Dendritic cell treated with granulocyte-macrophage colony-stimulating factor and Interleukin-4, amounts not matched to agents 40 ng/mL and 50 ng/mL, for 4 days (primary cell): ENCODE results near the gene PSAT1.
"Not testable (repeated sequence)": the region's sequence is repeated elsewhere in the genome, so short reads cannot be mapped to it uniquely, and the experiment has no call there.

Source experiments
- H3K27ac Mint-ChIP-seq: one replicate; pipeline ENCODE4 v1.8.0; 2022; ENCODE audit warnings: mild to moderate bottlenecking, mixed read lengths
- H3K27me3 Mint-ChIP-seq: one replicate; pipeline ENCODE4 v1.8.0; 2022; ENCODE audit warnings: mild to moderate bottlenecking, mixed read lengths
- H3K36me3 Mint-ChIP-seq: one replicate; pipeline ENCODE4 v1.8.0; 2022; ENCODE audit warnings: low read depth, mixed read lengths
- H3K4me1 Mint-ChIP-seq: one replicate; pipeline ENCODE4 v1.8.0; 2022; ENCODE audit warnings: low read depth, mixed read lengths
- H3K4me3 Mint-ChIP-seq: one replicate; pipeline ENCODE4 v1.8.0; 2022; ENCODE audit warnings: mild to moderate bottlenecking, moderate library complexity, mixed read lengths
- H3K9me3 Mint-ChIP-seq: one replicate; pipeline ENCODE4 v1.8.0; 2022; ENCODE audit warnings: mixed read lengths
- intact Hi-C: fragments of 100-400 bp; cut with micrococcal nuclease; formaldehyde crosslinking; loops from one replicate; pipeline ENCODE4 v1.15.0; 2022

The PSAT1 gene

DNA sequence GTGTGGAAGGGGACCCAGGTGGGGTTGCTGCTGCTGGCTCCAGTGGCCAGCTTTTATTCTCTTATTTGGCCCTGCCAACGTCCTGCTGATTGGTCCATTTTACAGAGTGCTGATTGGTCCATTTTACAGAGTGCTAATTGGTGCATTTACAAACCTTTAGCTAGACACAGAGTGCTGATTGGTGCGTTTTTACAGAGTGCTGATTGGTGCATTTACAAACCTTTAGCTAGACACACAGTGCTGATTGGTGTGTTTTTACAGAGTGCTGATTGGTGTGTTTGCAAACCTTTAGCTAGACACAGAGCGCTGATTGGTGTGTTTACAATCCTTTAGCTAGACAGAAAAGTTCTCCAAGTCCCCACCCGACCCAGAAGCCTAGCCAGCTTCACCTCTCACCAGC lies 12.7 kb upstream of the PSAT1 start:
- H3K27me3 Mint-ChIP-seq, H3K36me3 Mint-ChIP-seq, H3K9me3 Mint-ChIP-seq, intact Hi-C loops, H3K4me1 Mint-ChIP-seq, H3K4me3 Mint-ChIP-seq, H3K27ac Mint-ChIP-seq: not testable (repeated sequence)

DNA sequence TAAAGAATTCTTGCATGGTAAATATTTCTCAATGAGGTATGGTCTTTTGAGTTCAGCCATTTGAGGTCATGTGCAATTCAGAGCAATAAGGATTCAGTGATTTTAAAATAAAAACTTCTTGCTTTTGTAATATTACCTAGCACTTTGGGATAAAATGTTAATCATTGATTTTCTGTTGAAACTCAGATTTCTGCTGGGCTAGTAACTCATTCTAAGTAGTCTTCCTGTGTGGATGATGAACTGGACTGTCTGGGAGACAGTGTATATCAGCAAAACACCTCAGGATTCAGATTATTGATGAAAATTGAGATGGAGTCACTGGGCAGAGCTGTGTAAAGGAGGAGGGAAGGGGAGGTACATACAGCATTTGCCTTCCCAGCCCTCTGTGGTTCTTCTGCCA lies 10.8 kb upstream of the PSAT1 start:
- no peaks in the 10 kb centered on the region for H3K4me1 Mint-ChIP-seq
- peaks cover 14% of the 10 kb centered on the region for H3K27me3 Mint-ChIP-seq
- H3K4me3 Mint-ChIP-seq: no peak overlapping the region
- intact Hi-C loops: no loop called here
- H3K36me3 Mint-ChIP-seq: no peaks in the 10 kb centered on the region
- H3K27ac Mint-ChIP-seq: no peak overlapping the region
- H3K9me3 Mint-ChIP-seq: no peaks in the 10 kb centered on the region

DNA sequence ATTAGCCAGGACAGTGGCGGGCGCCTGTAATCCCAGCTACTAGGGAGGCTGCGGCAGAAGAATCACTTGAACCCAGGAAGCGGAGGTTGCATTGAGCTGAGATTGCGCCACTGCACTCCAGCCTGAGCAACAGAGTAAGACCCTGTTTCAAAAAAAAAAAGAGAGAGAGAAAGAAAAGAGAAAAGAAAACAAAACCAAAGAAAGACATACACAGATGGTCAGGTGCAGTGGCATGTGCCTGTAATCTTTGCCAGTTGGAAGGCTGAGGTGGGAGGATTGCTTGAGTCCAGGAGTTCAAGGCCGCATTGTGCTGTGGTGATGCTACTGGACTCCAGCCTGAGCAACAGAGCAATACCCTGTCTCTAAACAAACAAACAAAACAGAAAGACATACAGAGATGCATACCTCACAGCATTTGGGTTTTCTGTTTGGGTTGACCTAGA lies 10.0 kb upstream of the PSAT1 start:
- Mint-ChIP-seq H3K9me3 (no peaks in the 10 kb centered on the region), H3K27me3 (peaks cover 19% of the 10 kb centered on the region), H3K4me1 (no peaks in the 10 kb centered on the region), H3K4me3 (no peak overlapping the region), H3K36me3 (no peaks in the 10 kb centered on the region), H3K27ac (no peak overlapping the region)
- intact Hi-C loops: no loop called here

DNA sequence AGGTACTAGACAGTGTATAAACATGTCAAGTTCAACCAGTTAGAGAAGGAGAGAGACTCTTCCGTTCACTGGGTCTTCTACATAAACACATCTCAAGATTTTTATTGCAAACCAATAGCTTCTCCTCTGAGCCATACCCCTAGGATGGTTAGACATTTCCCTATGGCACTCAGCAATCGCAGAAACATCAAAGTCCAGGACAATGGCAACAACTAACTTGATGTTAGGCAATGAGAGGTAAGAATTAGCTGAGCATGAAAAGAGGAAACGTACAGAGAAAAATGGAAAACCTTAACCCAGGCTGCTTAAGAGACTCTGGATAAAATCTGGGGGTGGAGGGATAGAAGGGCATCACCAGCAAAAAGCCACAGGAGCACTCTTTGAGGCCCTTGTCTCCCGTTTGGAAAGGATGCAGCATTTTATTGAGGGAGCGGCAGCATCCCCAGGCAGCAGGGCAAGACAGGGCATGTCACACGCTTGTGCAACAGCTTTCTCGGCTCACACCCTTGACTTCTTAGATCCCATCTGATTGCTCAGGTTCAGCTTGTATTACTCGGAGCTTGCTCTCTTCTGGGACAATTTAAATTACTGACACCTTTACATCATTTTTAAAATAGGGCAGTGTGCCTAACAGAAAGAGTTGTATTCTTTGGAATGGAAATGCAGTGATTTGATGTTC lies 8.6 kb upstream of the PSAT1 start:
- peaks cover 24% of the 10 kb centered on the region for H3K27me3 Mint-ChIP-seq
- H3K9me3 Mint-ChIP-seq: no peaks in the 10 kb centered on the region
- no peak overlapping the region for H3K4me3 Mint-ChIP-seq
- no peak overlapping the region for H3K27ac Mint-ChIP-seq
- H3K36me3 Mint-ChIP-seq: no peaks in the 10 kb centered on the region
- intact Hi-C loops: no loop called here
- no peaks in the 10 kb centered on the region for H3K4me1 Mint-ChIP-seq

DNA sequence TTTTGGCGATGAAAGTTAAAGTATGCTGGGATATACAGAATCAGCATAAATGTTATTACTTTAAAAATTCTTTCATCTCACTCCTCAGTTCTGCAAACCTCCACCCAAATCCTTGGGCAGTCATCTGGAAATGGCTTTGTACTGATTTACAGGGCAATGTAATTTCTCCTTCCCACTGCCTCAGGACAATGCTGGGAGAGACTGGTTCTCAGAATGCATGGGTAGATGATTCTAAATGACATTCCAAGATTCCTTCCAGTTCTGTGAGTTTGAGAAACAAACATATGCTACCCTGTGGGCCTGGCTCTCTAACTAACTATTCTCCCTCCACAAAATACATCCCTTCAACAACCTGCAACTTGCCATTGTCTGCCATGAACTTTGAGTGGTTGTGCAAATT lies 7.5 kb upstream of the PSAT1 start:
- H3K4me3 Mint-ChIP-seq: no peak overlapping the region
- no peaks in the 10 kb centered on the region for H3K9me3 Mint-ChIP-seq
- no peaks in the 10 kb centered on the region for H3K4me1 Mint-ChIP-seq
- H3K36me3 Mint-ChIP-seq: no peaks in the 10 kb centered on the region
- H3K27me3 Mint-ChIP-seq: peaks cover 24% of the 10 kb centered on the region
- no peak overlapping the region for H3K27ac Mint-ChIP-seq
- intact Hi-C loops: no loop called here

DNA sequence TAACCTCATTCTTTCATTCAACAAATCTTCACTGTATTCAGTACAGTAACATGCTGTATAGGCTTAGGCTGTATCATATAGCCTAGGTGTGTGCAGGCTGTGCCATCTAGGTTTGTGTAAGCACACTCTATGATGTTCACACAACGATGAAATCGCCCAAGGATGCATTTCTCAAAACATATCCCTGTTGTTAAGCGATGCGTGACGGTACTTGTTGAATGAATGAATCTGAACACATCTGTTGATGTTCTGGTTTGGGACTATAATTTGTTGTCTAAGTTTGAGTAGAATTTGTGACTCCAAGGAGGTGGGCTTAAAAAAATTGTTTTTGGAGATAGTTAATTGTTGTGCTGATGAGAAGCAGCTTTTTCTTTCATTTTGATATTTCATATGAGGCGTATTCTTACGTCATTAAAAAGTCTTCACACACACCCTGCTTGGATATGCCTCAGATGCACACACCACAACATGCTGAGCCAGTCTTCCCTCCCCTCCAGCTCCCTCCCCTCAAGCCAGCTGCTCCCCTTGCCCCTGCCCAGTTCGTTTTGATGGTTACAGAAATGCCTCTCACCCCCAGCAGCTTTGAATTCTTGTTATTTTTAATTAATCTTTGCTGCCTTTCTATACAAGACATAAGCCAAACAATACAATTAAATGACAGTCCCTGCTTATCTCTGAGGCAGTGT lies 5.5 kb upstream of the PSAT1 start:
- H3K4me3 Mint-ChIP-seq: no peak overlapping the region
- H3K27ac Mint-ChIP-seq: no peak overlapping the region
- no peaks in the 10 kb centered on the region for H3K9me3 Mint-ChIP-seq
- H3K36me3 Mint-ChIP-seq: no peaks in the 10 kb centered on the region
- intact Hi-C loops: no loop called here
- peaks cover 41% of the 10 kb centered on the region for H3K27me3 Mint-ChIP-seq
- H3K4me1 Mint-ChIP-seq: peaks cover 5% of the 10 kb centered on the region

DNA sequence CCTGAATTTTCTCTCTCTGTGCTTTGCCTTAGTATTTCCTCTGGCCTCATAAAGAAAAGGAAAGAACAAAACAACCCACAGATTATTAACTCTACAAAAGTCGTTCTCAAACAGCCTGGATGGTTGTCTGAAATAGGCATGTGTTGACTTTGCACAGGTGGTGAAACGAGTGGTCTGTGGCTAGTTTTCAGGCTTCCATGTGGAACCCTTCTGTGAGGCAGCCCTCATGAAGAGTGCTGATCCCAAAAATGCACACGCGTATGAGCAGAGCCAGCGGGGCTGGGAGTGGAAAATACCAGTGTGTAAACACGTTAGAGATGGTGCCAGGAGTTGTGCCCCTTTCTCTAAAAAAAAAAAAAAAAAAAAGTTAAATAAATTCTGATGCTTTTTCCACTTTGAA lies 4.9 kb upstream of the PSAT1 start:
- intact Hi-C loops: no loop called here
- Mint-ChIP-seq H3K9me3 (no peaks in the 10 kb centered on the region), H3K36me3 (no peaks in the 10 kb centered on the region), H3K27me3 (peaks cover 45% of the 10 kb centered on the region), H3K27ac (no peak overlapping the region), H3K4me1 (peaks cover 11% of the 10 kb centered on the region), H3K4me3 (no peak overlapping the region)

DNA sequence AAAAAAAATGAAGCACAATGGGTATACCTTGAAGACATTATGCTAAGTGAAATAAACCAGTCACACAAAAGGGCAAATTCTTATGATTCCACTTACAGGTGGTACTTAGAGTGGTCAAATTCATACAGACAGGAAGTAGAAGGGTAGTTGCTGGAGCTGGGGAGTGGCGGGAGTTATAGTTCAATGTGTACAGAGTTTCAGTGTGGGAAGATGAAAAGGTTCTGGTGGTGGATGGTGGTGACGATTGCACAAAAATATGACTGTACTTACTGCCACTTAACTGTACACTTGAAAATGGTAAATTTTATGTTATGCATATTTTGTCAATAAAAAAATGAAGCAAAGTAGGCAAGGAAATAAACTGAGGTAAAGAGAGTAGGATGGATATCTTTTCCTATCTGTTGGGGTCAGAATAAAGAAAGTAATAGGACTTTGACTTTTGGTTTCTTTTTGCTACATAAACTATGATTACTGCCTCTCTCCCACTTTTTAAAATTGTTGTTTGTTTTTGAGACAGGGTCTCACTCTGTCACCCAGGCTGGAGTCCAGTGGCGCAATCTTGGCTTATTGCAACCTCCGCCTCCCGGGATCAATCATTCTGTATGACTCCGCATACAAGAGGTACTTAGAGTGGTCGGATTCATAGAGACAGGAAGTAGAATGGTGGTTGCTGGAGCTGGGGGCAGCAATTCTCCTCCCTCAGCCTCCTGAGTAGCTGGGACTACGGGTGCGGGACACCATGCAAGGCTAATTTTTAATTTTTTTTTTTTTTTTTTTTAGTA lies 4.0 kb upstream of the PSAT1 start:
- Mint-ChIP-seq H3K4me1 (peaks cover 20% of the 10 kb centered on the region), H3K36me3 (no peaks in the 10 kb centered on the region), H3K9me3 (no peaks in the 10 kb centered on the region), H3K27ac (no peak overlapping the region), H3K4me3 (no peak overlapping the region), H3K27me3 (peaks cover 52% of the 10 kb centered on the region)
- intact Hi-C loops: no loop called here

DNA sequence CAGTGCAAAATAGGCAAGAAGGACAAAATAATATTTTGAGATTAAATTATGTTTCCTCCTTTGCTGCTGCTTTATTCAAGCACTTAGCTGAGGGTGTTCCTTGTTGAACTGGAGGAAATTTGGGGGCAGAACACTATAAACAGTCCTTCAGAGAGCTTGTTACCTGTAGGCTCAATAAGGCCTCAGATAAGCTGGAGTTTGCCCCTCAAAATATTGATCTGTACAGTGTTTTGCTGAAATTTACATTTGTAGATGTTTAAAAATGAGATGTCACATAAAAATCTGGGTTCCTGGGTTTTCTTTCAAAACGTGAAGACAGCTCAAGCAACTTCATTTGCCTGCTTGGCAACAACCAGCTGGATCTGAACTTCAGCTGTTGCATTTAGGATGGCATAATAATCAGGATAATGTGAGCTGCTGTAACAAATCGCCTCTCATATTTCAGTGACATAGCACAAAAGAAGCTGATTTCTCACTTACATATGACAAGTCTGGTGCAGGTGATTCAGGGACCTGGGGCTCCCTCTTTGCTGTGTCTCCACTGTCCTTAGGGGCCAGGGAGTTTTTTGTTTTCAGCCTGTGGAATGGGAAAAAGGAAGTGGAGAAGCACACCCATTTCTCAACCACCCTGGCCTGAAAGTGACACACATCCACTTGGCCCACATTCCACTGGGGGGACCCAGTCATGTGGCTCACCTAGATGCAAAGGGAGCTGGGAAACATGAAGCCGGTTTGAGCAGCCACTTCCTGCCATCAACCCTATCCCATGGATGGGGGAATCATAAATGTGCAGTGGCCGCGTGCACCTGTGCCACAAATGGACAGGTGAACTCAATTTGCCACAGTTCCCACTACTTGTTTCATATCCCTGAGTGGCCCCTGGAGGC lies 2.4 kb upstream of the PSAT1 start:
- H3K27me3 Mint-ChIP-seq: peaks cover 62% of the 10 kb centered on the region
- no peak overlapping the region for H3K27ac Mint-ChIP-seq
- intact Hi-C loops: no loop called here
- no peaks in the 10 kb centered on the region for H3K36me3 Mint-ChIP-seq
- peaks cover 22% of the 10 kb centered on the region for H3K4me1 Mint-ChIP-seq
- no peaks in the 10 kb centered on the region for H3K9me3 Mint-ChIP-seq
- H3K4me3 Mint-ChIP-seq: no peak overlapping the region

DNA sequence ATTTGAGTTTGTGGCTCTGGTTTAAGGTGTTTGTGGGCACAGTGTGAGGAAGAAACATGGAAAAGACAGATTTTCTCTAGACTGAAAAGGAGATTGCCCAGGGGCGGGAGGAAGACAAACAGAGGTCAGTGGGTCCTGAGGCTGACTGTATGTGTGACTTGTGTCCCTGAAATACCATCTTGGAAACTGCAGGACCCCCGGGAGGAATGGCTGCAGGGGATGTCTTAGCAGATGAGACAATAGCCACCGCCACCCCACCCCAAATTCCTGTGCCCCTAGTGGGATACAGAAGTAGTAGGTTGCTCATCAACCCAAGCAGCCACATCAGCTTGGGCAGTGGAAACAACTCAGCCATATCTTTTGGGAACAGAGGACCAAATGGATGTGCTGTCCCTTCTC lies 1.7 kb upstream of the PSAT1 start:
- H3K4me3 Mint-ChIP-seq: no peak overlapping the region
- no peak overlapping the region for H3K27ac Mint-ChIP-seq
- H3K27me3 Mint-ChIP-seq: peaks cover 66% of the 10 kb centered on the region
- peaks cover 22% of the 10 kb centered on the region for H3K4me1 Mint-ChIP-seq
- no peaks in the 10 kb centered on the region for H3K9me3 Mint-ChIP-seq
- no peaks in the 10 kb centered on the region for H3K36me3 Mint-ChIP-seq
- intact Hi-C loops: no loop called here

DNA sequence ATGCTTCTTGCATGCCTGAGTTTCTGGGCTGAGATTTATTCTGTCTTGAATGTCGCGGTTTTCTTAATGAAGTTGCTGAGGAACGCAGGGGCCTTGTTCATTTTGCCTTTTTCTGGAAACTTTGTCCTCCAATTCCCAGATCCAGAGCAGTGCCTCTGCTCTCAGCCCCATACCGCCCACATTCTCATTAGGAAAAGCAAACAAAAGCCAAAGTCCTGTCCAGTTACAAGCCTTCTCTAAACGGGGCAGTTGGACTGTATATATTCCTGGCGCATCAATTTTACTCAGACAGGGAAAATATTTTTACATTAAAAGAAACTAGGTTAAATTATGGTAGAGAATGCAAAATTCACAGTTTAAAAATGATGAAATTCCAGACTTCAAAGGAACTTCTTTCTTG lies 1.2 kb upstream of the PSAT1 start:
- Mint-ChIP-seq H3K9me3 (no peaks in the 10 kb centered on the region), H3K4me3 (no peak overlapping the region), H3K36me3 (no peaks in the 10 kb centered on the region), H3K27ac (no peak overlapping the region), H3K27me3 (peaks cover 66% of the 10 kb centered on the region), H3K4me1 (peaks cover 22% of the 10 kb centered on the region)
- intact Hi-C loops: no loop called here

DNA sequence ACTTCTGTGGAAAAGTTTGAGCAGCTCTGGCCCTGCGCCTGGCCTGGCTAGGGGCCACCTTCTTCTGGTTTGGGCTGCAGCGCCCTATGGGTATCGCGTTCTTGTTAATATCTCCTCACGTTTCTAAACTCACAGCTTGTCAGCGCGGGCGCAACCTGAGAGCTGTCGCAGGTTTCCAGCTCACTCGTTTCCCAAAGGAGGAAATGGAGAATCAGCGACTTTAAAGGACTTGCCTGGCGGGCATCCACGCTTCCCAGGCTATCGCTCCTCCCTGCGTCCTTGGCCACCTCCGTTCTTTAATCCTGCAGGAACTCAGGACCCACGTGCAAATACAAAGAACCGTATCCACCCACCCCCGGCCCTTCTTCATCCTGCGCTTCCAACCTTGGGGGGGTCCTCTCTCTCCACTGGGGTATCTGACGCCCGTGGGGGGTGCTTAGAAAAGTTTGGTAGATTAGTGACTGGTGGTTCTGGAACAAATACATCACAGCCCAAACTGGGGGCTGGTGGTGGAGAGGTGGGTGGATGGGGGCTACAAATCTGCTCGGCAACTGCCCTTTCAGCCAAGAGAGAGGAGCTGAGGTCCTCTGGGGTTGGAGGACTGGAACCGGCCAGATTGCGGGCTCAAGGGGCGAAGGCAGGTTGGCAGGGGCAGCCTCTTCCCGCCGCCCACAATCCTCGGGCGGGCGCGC lies 578 bp upstream of the PSAT1 start:
- H3K4me3 Mint-ChIP-seq: peak overlapping the region; percentile 78
- no peak overlapping the region for H3K27ac Mint-ChIP-seq
- H3K4me1 Mint-ChIP-seq: peaks cover 22% of the 10 kb centered on the region
- H3K27me3 Mint-ChIP-seq: peaks cover 63% of the 10 kb centered on the region
- H3K36me3 Mint-ChIP-seq: no peaks in the 10 kb centered on the region
- no peaks in the 10 kb centered on the region for H3K9me3 Mint-ChIP-seq
- intact Hi-C loops: no loop called here

DNA sequence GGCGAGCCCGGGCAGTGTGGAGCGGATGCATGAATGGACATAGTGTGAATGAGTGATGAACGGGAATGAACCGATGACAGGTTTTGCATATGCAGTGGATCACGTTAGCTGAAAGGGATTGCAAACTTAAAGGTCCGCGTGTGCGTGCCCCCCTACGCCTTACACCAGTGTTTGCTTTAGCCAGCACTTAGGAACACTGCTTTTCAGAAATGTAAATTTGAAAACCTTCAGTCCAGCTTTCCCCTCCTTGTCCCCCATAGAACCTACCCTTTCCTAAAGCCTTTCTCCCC lies 692 bp downstream of the PSAT1 start:
- H3K27ac Mint-ChIP-seq: no peak overlapping the region
- intact Hi-C loops: no loop called here
- peaks cover 57% of the 10 kb centered on the region for H3K27me3 Mint-ChIP-seq
- peaks cover 22% of the 10 kb centered on the region for H3K4me1 Mint-ChIP-seq
- no peaks in the 10 kb centered on the region for H3K9me3 Mint-ChIP-seq
- H3K36me3 Mint-ChIP-seq: no peaks in the 10 kb centered on the region
- peak overlapping the region; percentile 78 for H3K4me3 Mint-ChIP-seq
